GM12878 (cell line): ENCODE data around the gene PRMT7. TPM values are rescaled to one million over a fixed set of nuclear protein-coding genes. Genes with fewer than 3 reads are reported as not detected.

Experiments used
- ASH2L ChIP-seq: fragments of 300-600, 200-600 bp; sonication (generic); IDR thresholded peaks from 2 replicates; pipeline ENCODE4 v1.6.1; 2017; ENCODE audit warnings: low read depth, mild to moderate bottlenecking, borderline replicate concordance
- BMI1 ChIP-seq: fragments of 450-650 bp; IDR thresholded peaks from 2 replicates; pipeline ENCODE4 v1.6.1; 2016; ENCODE audit warnings: mild to moderate bottlenecking, moderate library complexity, borderline replicate concordance
- E4F1 ChIP-seq: fragments of 450-650 bp; IDR thresholded peaks from 2 replicates; pipeline ENCODE4 v1.6.1; 2018; ENCODE audit warnings: borderline replicate concordance, mild to moderate bottlenecking; ENCODE audit not compliant: partially characterized antibody
- EGR1 ChIP-seq, 2 experiments: IDR thresholded peaks; 1 replicate in 1 of 2; 2 replicates in 1 of 2; pipeline ENCODE4 v1.6.1; 2011 to 2012; ENCODE audit warnings: low read depth in 2 of 2, low read length in 2 of 2, borderline replicate concordance in 1 of 2, mild to moderate bottlenecking in 1 of 2, moderate library complexity in 1 of 2
- IRF5 ChIP-seq: fragments of 450-650 bp; IDR thresholded peaks from 2 replicates; pipeline ENCODE4 v1.6.1; 2017; ENCODE audit warnings: borderline replicate concordance
- MEF2A ChIP-seq: IDR thresholded peaks from 2 replicates; pipeline ENCODE4 v1.6.1; 2011; ENCODE audit warnings: low read depth, mild to moderate bottlenecking, low read length, moderate library complexity; ENCODE audit not compliant: insufficient read depth
- MTA3 ChIP-seq: IDR thresholded peaks from 2 replicates; pipeline ENCODE4 v1.6.1; 2012; ENCODE audit warnings: low read length, inconsistent platforms, borderline replicate concordance
- PML ChIP-seq: IDR thresholded peaks from 2 replicates; pipeline ENCODE4 v1.6.1; 2012; ENCODE audit warnings: low read length, inconsistent platforms
- RFX5 ChIP-seq: IDR thresholded peaks from 2 replicates; pipeline ENCODE4 v1.6.1; 2011; ENCODE audit warnings: low read depth, low read length, improper control_type of control experiment
- SP1 ChIP-seq: IDR thresholded peaks from one replicate; pipeline ENCODE4 v1.6.1; 2011; ENCODE audit warnings: low read depth, low read length
- SPI1 ChIP-seq: IDR thresholded peaks from 2 replicates; pipeline ENCODE4 v1.6.1; 2011; ENCODE audit warnings: low read depth, mild to moderate bottlenecking, low read length, moderate library complexity, borderline replicate concordance; ENCODE audit not compliant: insufficient read depth
- USF2 ChIP-seq: IDR thresholded peaks from 2 replicates; pipeline ENCODE4 v1.6.1; 2011; ENCODE audit warnings: low read depth, low read length, improper control_type of control experiment, borderline replicate concordance
- ZNF622 ChIP-seq: fragments of 450-650 bp; IDR thresholded peaks from 2 replicates; pipeline ENCODE4 v1.6.1; 2017; ENCODE audit warnings: mild to moderate bottlenecking, inconsistent platforms
- polyA plus RNA-seq, 11 experiments: library from polyadenylated mRNA; depleted of rRNA in 4 of 11; unstranded in 6 of 11; stranded (reverse) in 5 of 11; fragments of >200 nt; fragmentation: Nextera tagmentation in 4 of 11; fragmentation: Illumina TruSeq in 1 of 11; extraction: Ambion mirVana in 4 of 11; extraction: Trizol in 1 of 11; gene quantifications; 1 replicate in 1 of 11; 2 replicates in 10 of 11; pipeline versions ENCODE4 v1.2.1 to v1.2.3, GENCODE V29; 2011 to 2016; ENCODE audit warnings: inconsistent platforms in 2 of 11, missing spikeins in 2 of 11, low read depth in 1 of 11
- total RNA-seq, 4 experiments: library from RNA; depleted of rRNA in 3 of 4; stranded (reverse); fragments of >200 nt in 3 of 4; fragmentation: Illumina TruSeq in 1 of 4; extraction: Trizol in 1 of 4; gene quantifications; 2 replicates each; pipeline versions ENCODE4 v1.2.1 to v1.2.3, GENCODE V29; 2013 to 2021
- TF ChIP-seq, protein P1 (sequence below): fragments of 450-650 bp; IDR thresholded peaks from 2 replicates; pipeline ENCODE4 v1.6.1; 2016; ENCODE audit warnings: mild to moderate bottlenecking, moderate library complexity, borderline replicate concordance
- TF ChIP-seq, protein P2 (sequence below): IDR thresholded peaks from 2 replicates; pipeline ENCODE4 v1.6.1; 2012; ENCODE audit warnings: mild to moderate bottlenecking, low read depth, low read length

PRMT7 gene
- total and polyA plus RNA-seq, 10 of the 15 experiments (the other 5 are each of a cell fraction or from before 2014, with no cell fraction given) = 5.1 to 56.1 (median 42.0) TPM

- TF ChIP-seq, protein P1, sequence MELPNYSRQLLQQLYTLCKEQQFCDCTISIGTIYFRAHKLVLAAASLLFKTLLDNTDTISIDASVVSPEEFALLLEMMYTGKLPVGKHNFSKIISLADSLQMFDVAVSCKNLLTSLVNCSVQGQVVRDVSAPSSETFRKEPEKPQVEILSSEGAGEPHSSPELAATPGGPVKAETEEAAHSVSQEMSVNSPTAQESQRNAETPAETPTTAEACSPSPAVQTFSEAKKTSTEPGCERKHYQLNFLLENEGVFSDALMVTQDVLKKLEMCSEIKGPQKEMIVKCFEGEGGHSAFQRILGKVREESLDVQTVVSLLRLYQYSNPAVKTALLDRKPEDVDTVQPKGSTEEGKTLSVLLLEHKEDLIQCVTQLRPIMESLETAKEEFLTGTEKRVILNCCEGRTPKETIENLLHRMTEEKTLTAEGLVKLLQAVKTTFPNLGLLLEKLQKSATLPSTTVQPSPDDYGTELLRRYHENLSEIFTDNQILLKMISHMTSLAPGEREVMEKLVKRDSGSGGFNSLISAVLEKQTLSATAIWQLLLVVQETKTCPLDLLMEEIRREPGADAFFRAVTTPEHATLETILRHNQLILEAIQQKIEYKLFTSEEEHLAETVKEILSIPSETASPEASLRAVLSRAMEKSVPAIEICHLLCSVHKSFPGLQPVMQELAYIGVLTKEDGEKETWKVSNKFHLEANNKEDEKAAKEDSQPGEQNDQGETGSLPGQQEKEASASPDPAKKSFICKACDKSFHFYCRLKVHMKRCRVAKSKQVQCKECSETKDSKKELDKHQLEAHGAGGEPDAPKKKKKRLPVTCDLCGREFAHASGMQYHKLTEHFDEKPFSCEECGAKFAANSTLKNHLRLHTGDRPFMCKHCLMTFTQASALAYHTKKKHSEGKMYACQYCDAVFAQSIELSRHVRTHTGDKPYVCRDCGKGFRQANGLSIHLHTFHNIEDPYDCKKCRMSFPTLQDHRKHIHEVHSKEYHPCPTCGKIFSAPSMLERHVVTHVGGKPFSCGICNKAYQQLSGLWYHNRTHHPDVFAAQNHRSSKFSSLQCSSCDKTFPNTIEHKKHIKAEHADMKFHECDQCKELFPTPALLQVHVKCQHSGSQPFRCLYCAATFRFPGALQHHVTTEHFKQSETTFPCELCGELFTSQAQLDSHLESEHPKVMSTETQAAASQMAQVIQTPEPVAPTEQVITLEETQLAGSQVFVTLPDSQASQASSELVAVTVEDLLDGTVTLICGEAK = no peak
- TF ChIP-seq E4F1 (no peak), SPI1 (peak; percentile 76), BMI1 (no peak), EGR1 (IDR thresholded peaks at IDR 0.05; ENCODE audit: borderline replicate concordance in 1 of 2, low read depth in 2 of 2, low read length in 2 of 2) (no peak), MTA3 (no peak; the same call in 1 of the 2 replicates), SP1 (peak; percentile 32), MEF2A (no peak), PML (no peak), ZNF622 (no peak), USF2 (no peak), RFX5 (no peak), ASH2L (no peak), IRF5 (no peak)
- TF ChIP-seq, protein P2, sequence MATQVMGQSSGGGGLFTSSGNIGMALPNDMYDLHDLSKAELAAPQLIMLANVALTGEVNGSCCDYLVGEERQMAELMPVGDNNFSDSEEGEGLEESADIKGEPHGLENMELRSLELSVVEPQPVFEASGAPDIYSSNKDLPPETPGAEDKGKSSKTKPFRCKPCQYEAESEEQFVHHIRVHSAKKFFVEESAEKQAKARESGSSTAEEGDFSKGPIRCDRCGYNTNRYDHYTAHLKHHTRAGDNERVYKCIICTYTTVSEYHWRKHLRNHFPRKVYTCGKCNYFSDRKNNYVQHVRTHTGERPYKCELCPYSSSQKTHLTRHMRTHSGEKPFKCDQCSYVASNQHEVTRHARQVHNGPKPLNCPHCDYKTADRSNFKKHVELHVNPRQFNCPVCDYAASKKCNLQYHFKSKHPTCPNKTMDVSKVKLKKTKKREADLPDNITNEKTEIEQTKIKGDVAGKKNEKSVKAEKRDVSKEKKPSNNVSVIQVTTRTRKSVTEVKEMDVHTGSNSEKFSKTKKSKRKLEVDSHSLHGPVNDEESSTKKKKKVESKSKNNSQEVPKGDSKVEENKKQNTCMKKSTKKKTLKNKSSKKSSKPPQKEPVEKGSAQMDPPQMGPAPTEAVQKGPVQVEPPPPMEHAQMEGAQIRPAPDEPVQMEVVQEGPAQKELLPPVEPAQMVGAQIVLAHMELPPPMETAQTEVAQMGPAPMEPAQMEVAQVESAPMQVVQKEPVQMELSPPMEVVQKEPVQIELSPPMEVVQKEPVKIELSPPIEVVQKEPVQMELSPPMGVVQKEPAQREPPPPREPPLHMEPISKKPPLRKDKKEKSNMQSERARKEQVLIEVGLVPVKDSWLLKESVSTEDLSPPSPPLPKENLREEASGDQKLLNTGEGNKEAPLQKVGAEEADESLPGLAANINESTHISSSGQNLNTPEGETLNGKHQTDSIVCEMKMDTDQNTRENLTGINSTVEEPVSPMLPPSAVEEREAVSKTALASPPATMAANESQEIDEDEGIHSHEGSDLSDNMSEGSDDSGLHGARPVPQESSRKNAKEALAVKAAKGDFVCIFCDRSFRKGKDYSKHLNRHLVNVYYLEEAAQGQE = no peak
Observed at GRCh38 chr16:68369697-68370580, 59.1 kb downstream of the PRMT7 start (continued).
